GM19438 (cell line): ENCODE measurements around the gene ELN.

ENCODE experiments used
- ATAC-seq: cut with Tn5 transposase; IDR thresholded peaks from one replicate; pipeline ENCODE4 v1.9.1; 2021; ENCODE audit warnings: low read depth; ENCODE audit not compliant: unreplicated experiment

The ELN gene

GRCh38 chr7:74058486-74058885 lies 30.5 kb downstream of the ELN start:
- ATAC-seq, result no peak

GRCh38 chr7:74059037-74059436 lies 31.1 kb downstream of the ELN start:
- no peak for ATAC-seq

- ATAC-seq, result no peak
Observed at GRCh38 chr7:74059681-74060588, 32.0 kb downstream of the ELN start.

GRCh38 chr7:74061840-74062539 lies 34.0 kb downstream of the ELN start:
- ATAC-seq, result no peak

- ATAC-seq, result no peak
Observed at GRCh38 chr7:74063223-74063641, 35.3 kb downstream of the ELN start.

GRCh38 chr7:74063646-74064045 lies 35.7 kb downstream of the ELN start:
- no peak for ATAC-seq

GRCh38 chr7:74064696-74065095 lies 36.7 kb downstream of the ELN start:
- ATAC-seq, result no peak

GRCh38 chr7:74066626-74067025 lies 38.7 kb downstream of the ELN start:
- ATAC-seq, result no peak

- ATAC-seq, result no peak
Observed at GRCh38 chr7:74068378-74069085, 40.6 kb downstream of the ELN start.

GRCh38 chr7:74069086-74069541 lies 41.1 kb downstream of the ELN start:
- ATAC-seq, result no peak

- no peak for ATAC-seq
Observed at GRCh38 chr7:74069790-74070618, 42.0 kb downstream of the ELN start.

- ATAC-seq, result no peak
Observed at GRCh38 chr7:74070619-74070921, 42.6 kb downstream of the ELN start.

- no peak for ATAC-seq
Observed at GRCh38 chr7:74071121-74071520, 43.1 kb downstream of the ELN start.

GRCh38 chr7:74074770-74075169 lies 46.8 kb downstream of the ELN start:
- no peak for ATAC-seq

GRCh38 chr7:74078461-74078860 lies 50.5 kb downstream of the ELN start:
- no peak for ATAC-seq

- ATAC-seq, result no peak
Observed at GRCh38 chr7:74082770-74083116, 54.8 kb downstream of the ELN start.

- peak; percentile 55 for ATAC-seq
Observed at GRCh38 chr7:74083117-74083876, 55.3 kb downstream of the ELN start, which contains the start of gene LIMK1. TSS of gene LIMK1 (plus strand) at chr7:74083804. CDS start at chr7:74083991, 187 bp downstream.

GRCh38 chr7:74083928-74084721 lies 56.2 kb downstream of the ELN start:
- ATAC-seq, result peak; percentile 38
